Neural progenitor cell (in vitro differentiated cells): Measurements from ENCODE around the gene SLC38A8. TPM values are rescaled to one million over a fixed set of nuclear protein-coding genes. Genes with fewer than 3 reads are reported as not detected.

ENCODE experiments used
- DNase-seq: peaks from one replicate; pipeline ENCODE4 v3.0.0-alpha.2; 2016; ENCODE audit warnings: low spot score
- H2AFZ ChIP-seq: fragments of 200-600 bp; sonication (generic); replicated peaks from 2 replicates; pipeline ENCODE4 v1.6.1; 2016; ENCODE audit warnings: antibody characterized with exemption
- H3F3A ChIP-seq: fragments of 200-600 bp; sonication (generic); 2 replicates; pipeline ENCODE4 v1.6.1; 2016; ENCODE audit warnings: antibody characterized with exemption, low read depth
- H3K27ac ChIP-seq: fragments of 200-600 bp; sonication (generic); 2 replicates; pipeline ENCODE4 v1.5.1; 2016; ENCODE audit warnings: mild to moderate bottlenecking
- H3K27me3 ChIP-seq: fragments of 200-600 bp; sonication (generic); 2 replicates; pipeline ENCODE4 v1.6.1; 2016; ENCODE audit warnings: mild to moderate bottlenecking, moderate library complexity
- H3K36me3 ChIP-seq: fragments of 200-600 bp; sonication (generic); 2 replicates; pipeline ENCODE4 v1.5.1; 2016
- H3K4me1 ChIP-seq: fragments of 200-600 bp; sonication (generic); 2 replicates; pipeline ENCODE4 v1.6.1; 2016; ENCODE audit warnings: mixed run types
- H3K4me2 ChIP-seq: fragments of 200-600 bp; sonication (generic); 2 replicates; pipeline ENCODE4 v1.6.1; 2016
- H3K4me3 ChIP-seq: fragments of 200-600 bp; sonication (generic); 2 replicates; pipeline ENCODE4 v1.5.1; 2016
- H3K79me2 ChIP-seq: fragments of 200-600 bp; sonication (generic); 2 replicates; pipeline ENCODE4 v1.6.1; 2016; ENCODE audit warnings: low read depth
- H3K9ac ChIP-seq: fragments of 200-600 bp; sonication (generic); 2 replicates; pipeline ENCODE4 v1.6.1; 2016
- H3K9me3 ChIP-seq: fragments of 200-600 bp; sonication (generic); 2 replicates; pipeline ENCODE4 v1.5.1; 2016; ENCODE audit warnings: low read depth
- H4K20me1 ChIP-seq: fragments of 200-600 bp; sonication (generic); 2 replicates; pipeline ENCODE4 v1.6.1; 2016; ENCODE audit warnings: low read depth
- H3K27ac Mint-ChIP-seq: 3 replicates; pipeline ENCODE4 v1.8.0; 2021; ENCODE audit warnings: mixed read lengths
- H3K27me3 Mint-ChIP-seq: 2 replicates; pipeline ENCODE4 v1.8.0; 2022; ENCODE audit warnings: low read depth, mild to moderate bottlenecking, inconsistent platforms, moderate library complexity, mixed read lengths; ENCODE audit not compliant: insufficient read depth
- H3K36me3 Mint-ChIP-seq: 3 replicates; pipeline ENCODE4 v1.8.0; 2021; ENCODE audit warnings: mixed read lengths
- H3K4me1 Mint-ChIP-seq: 3 replicates; pipeline ENCODE4 v1.8.0; 2021; ENCODE audit warnings: mixed read lengths
- H3K4me3 Mint-ChIP-seq: 3 replicates; pipeline ENCODE4 v1.8.0; 2021; ENCODE audit warnings: mild to moderate bottlenecking, moderate library complexity, mixed read lengths
- H3K9me3 Mint-ChIP-seq: 3 replicates; pipeline ENCODE4 v1.8.0; 2020; ENCODE audit warnings: mixed read lengths
- CTCF ChIP-seq: fragments of 200-600 bp; sonication (generic); IDR thresholded peaks from 2 replicates; pipeline ENCODE4 v1.5.1; 2017; ENCODE audit warnings: antibody characterized with exemption, mild to moderate bottlenecking
- EZH2 ChIP-seq: fragments of 200-600 bp; sonication (generic); IDR thresholded peaks from 2 replicates; pipeline ENCODE4 v1.6.1; 2017; ENCODE audit warnings: antibody characterized with exemption, mild to moderate bottlenecking, moderate library complexity
- EZH2phosphoT487 ChIP-seq: fragments of 200-600 bp; sonication (generic); IDR thresholded peaks from 2 replicates; pipeline ENCODE4 v1.6.1; 2017; ENCODE audit warnings: antibody characterized with exemption
- total RNA-seq: library from RNA; depleted of rRNA; stranded (reverse); fragments of >200 nt; gene quantifications from 2 replicates; pipeline ENCODE4 v1.2.3, GENCODE V29; 2015; ENCODE audit warnings: low replicate concordance

Gene SLC38A8
- total RNA-seq, 1 donor from 2014 or later: not detected

DNA sequence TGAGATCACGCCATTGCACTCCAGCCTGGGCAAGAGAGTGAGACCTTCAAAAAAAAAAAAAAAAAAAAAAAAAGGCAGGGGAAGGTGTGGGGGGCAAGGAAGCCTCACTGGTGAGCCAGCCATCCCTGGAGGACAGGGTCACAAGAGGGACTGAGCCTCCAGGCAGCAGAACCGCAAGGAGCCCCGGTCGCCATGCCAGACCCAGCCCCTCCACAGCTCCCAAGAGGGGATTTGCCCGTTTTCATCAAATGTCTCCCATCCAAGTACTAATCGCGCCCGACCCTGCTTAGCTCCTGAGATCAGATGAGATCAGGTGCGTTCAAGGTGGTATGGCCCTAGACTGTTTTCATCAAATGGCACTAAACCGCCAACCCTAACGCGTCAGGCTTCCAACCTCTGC is 2.9 kb downstream of the SLC38A8 start:
- H3K4me2 ChIP-seq: no peak overlapping the region
- H4K20me1 ChIP-seq: peaks cover 6% of the 10 kb centered on the region
- H3K79me2 ChIP-seq: no peaks in the 10 kb centered on the region
- H2AFZ ChIP-seq: no peak overlapping the region
- Mint-ChIP-seq H3K9me3 (peaks cover 18% of the 10 kb centered on the region), H3K27ac (peak overlapping the region; percentile 59), H3K36me3 (peaks cover 3% of the 10 kb centered on the region), H3K4me3 (no peak overlapping the region), H3K4me1 (peaks cover 47% of the 10 kb centered on the region), H3K27me3 (peaks cover 29% of the 10 kb centered on the region)
- H3K36me3 ChIP-seq: no peaks in the 10 kb centered on the region
- H3K27me3 ChIP-seq: no peaks in the 10 kb centered on the region
- H3K27ac ChIP-seq: no peak overlapping the region
- TF ChIP-seq CTCF (no peak), EZH2 (no peak), EZH2phosphoT487 (no peak)
- H3K4me3 ChIP-seq: no peak overlapping the region
- no peak overlapping the region for H3K9ac ChIP-seq
- H3K9me3 ChIP-seq: no peaks in the 10 kb centered on the region
- DNase-seq: no peak
- peaks cover 43% of the 10 kb centered on the region for H3K4me1 ChIP-seq
- peaks cover 21% of the 10 kb centered on the region for H3F3A ChIP-seq

DNA sequence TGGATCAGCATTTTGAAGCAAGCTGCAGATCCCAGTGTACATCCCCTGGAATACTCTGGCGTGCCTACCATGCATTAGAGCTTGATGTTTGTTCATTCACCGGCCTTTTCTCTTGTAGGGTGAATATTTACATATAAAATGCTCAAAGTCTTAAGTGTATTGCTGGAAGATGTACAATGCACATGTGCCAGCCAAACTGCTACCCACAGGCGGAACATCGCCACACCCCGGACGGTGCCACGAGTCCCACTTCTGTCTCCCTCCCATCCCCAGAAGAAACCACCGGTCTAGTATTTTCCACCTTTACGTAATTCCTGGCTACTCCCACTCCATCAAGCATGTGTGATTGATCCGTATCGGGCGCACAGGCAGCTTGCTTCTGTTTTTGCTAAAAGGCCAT is 4.1 kb downstream of the SLC38A8 start:
- H3K27me3 ChIP-seq: no peaks in the 10 kb centered on the region
- H3K36me3 Mint-ChIP-seq: peaks cover 3% of the 10 kb centered on the region
- peaks cover 31% of the 10 kb centered on the region for H3K4me1 ChIP-seq
- no peaks in the 10 kb centered on the region for H3K36me3 ChIP-seq
- peaks cover 9% of the 10 kb centered on the region for H3F3A ChIP-seq
- peak overlapping the region; percentile 38 for H3K4me2 ChIP-seq
- H3K27me3 Mint-ChIP-seq: peaks cover 23% of the 10 kb centered on the region
- peaks cover 20% of the 10 kb centered on the region for H3K9me3 Mint-ChIP-seq
- H3K79me2 ChIP-seq: no peaks in the 10 kb centered on the region
- no peak overlapping the region for H3K4me3 ChIP-seq
- H4K20me1 ChIP-seq: no peaks in the 10 kb centered on the region
- no peak overlapping the region for H2AFZ ChIP-seq
- TF ChIP-seq CTCF (no peak), EZH2phosphoT487 (no peak), EZH2 (no peak)
- no peak overlapping the region for H3K27ac Mint-ChIP-seq
- peaks cover 38% of the 10 kb centered on the region for H3K4me1 Mint-ChIP-seq
- H3K4me3 Mint-ChIP-seq: no peak overlapping the region
- DNase-seq: no peak
- H3K9me3 ChIP-seq: no peaks in the 10 kb centered on the region
- no peak overlapping the region for H3K27ac ChIP-seq
- H3K9ac ChIP-seq: no peak overlapping the region

GRCh38 chr16:84036982-84037425 is 5.6 kb downstream of the SLC38A8 start:
- peaks cover 3% of the 10 kb centered on the region for H3K36me3 Mint-ChIP-seq
- Histone ChIP-seq H4K20me1 (no peaks in the 10 kb centered on the region), H3K4me3 (no peak overlapping the region), H2AFZ (no peak overlapping the region), H3K36me3 (no peaks in the 10 kb centered on the region), H3K27me3 (no peaks in the 10 kb centered on the region), H3K79me2 (no peaks in the 10 kb centered on the region), H3K9me3 (no peaks in the 10 kb centered on the region), H3K27ac (no peak overlapping the region), H3F3A (peaks cover 6% of the 10 kb centered on the region), H3K9ac (no peak overlapping the region), H3K4me2 (no peak overlapping the region), H3K4me1 (peaks cover 28% of the 10 kb centered on the region)
- H3K9me3 Mint-ChIP-seq: peaks cover 20% of the 10 kb centered on the region
- H3K4me3 Mint-ChIP-seq: no peak overlapping the region
- peaks cover 21% of the 10 kb centered on the region for H3K27me3 Mint-ChIP-seq
- DNase-seq: no peak
- no peak for TF ChIP-seq EZH2
- no peak for TF ChIP-seq EZH2phosphoT487
- no peak for TF ChIP-seq CTCF
- H3K4me1 Mint-ChIP-seq: peaks cover 38% of the 10 kb centered on the region
- no peak overlapping the region for H3K27ac Mint-ChIP-seq
